NT2/D1 (cell line): ENCODE measurements around the gene ANKRD28.

Source experiments
- SUZ12 ChIP-seq: IDR thresholded peaks from 2 replicates; pipeline ENCODE4 v1.6.1; 2011; ENCODE audit not compliant: insufficient read length, insufficient read depth; ENCODE audit errors: extremely low read depth
- YY1 ChIP-seq: IDR thresholded peaks from 2 replicates; pipeline ENCODE4 v1.6.1; 2011; ENCODE audit not compliant: insufficient read length, insufficient read depth
- ZNF274 ChIP-seq: IDR thresholded peaks from 2 replicates; pipeline ENCODE4 v1.6.1; 2011; ENCODE audit warnings: mild to moderate bottlenecking, low read depth, low read length

- TF ChIP-seq ZNF274 (no peak), YY1 (no peak), SUZ12 (no peak)
These were observed 42.6 kb downstream of the ANKRD28 start for GRCh38 chr3:15755181-15755580.
